WERI-Rb-1 (cell line): ENCODE measurements around the gene NET1.

Experiments
- DNase-seq: peaks from one replicate; pipeline ENCODE4 v3.0.0-alpha.2; 2020
- H3K27ac ChIP-seq: fragments of 250-450 bp; sonication (Bioruptor Pico); 2 replicates; pipeline ENCODE4 v1.5.1; 2020; ENCODE audit warnings: mild to moderate bottlenecking, moderate library complexity
- H3K27me3 ChIP-seq: fragments of 250-450 bp; sonication (Bioruptor Pico); 2 replicates; pipeline ENCODE4 v1.5.1; 2021; ENCODE audit warnings: mild to moderate bottlenecking, low read depth, moderate library complexity; ENCODE audit not compliant: insufficient read depth, severe bottlenecking
- H3K36me3 ChIP-seq: fragments of 250-450 bp; sonication (Bioruptor Pico); 2 replicates; pipeline ENCODE4 v1.5.1; 2020; ENCODE audit warnings: mild to moderate bottlenecking, moderate library complexity
- H3K4me3 ChIP-seq: 2 replicates; pipeline ENCODE4 v1.5.1; 2011; ENCODE audit warnings: low read depth, mild to moderate bottlenecking, control low read depth, low read length
- H3K9me3 ChIP-seq: fragments of 250-450 bp; sonication (Bioruptor Pico); 2 replicates; pipeline ENCODE4 v1.5.1; 2021; ENCODE audit warnings: mild to moderate bottlenecking, moderate library complexity; ENCODE audit not compliant: severe bottlenecking
- TF ChIP-seq, protein P1 (sequence below): IDR thresholded peaks from 2 replicates; pipeline ENCODE4 v1.5.1; 2011; ENCODE audit warnings: low read depth, mild to moderate bottlenecking, control low read depth, inconsistent platforms, low read length

The NET1 gene

DNA sequence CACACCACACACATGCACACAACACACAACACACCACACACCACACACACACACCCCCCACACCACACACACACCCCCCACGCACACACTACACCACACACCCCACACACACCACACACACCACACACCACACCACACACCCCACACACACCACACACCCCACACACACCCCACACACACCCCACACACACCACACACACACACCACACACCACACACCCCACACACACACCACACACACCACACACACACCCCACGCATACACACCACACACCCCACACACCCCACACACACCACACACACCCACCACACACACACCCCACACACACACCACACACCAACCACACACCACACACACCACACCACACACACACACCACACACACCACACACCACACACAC lies 31.2 kb upstream of the NET1 start:
- TF ChIP-seq, protein P1, sequence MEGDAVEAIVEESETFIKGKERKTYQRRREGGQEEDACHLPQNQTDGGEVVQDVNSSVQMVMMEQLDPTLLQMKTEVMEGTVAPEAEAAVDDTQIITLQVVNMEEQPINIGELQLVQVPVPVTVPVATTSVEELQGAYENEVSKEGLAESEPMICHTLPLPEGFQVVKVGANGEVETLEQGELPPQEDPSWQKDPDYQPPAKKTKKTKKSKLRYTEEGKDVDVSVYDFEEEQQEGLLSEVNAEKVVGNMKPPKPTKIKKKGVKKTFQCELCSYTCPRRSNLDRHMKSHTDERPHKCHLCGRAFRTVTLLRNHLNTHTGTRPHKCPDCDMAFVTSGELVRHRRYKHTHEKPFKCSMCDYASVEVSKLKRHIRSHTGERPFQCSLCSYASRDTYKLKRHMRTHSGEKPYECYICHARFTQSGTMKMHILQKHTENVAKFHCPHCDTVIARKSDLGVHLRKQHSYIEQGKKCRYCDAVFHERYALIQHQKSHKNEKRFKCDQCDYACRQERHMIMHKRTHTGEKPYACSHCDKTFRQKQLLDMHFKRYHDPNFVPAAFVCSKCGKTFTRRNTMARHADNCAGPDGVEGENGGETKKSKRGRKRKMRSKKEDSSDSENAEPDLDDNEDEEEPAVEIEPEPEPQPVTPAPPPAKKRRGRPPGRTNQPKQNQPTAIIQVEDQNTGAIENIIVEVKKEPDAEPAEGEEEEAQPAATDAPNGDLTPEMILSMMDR: no peak
- no peaks in the 10 kb centered on the region for H3K9me3 ChIP-seq
- no peak for DNase-seq

DNA sequence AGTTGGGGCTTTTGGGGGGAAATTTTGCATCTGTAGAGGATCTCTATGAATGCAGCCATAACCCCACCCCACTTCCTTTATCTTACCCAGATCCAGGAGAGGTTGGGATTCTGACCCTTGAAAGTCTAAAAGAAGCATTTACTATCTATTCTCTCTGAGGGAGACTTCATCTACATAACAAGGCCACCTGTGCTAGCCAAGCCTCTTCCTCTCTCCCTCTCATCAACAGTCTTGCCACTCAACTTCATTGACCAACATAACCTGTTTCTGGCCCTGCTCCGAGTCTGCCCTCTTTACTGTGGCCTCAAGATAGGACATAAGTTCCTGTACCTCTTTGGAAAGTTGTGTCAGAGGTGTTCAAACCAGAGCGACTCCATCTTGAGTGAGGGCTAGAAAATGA lies 27.1 kb upstream of the NET1 start:
- no peak for DNase-seq
- TF ChIP-seq, protein P1: no peak
- no peak overlapping the region for H3K4me3 ChIP-seq
- no peaks in the 10 kb centered on the region for H3K9me3 ChIP-seq
- H3K27ac ChIP-seq: no peak overlapping the region
- no peaks in the 10 kb centered on the region for H3K27me3 ChIP-seq
- H3K36me3 ChIP-seq: no peaks in the 10 kb centered on the region

More for the DNA sequence above, 31.2 kb upstream of the NET1 start:
- no peak overlapping the region for H3K27ac ChIP-seq
- H3K36me3 ChIP-seq: no peaks in the 10 kb centered on the region
- H3K27me3 ChIP-seq: peaks cover 7% of the 10 kb centered on the region
- no peak overlapping the region for H3K4me3 ChIP-seq

DNA sequence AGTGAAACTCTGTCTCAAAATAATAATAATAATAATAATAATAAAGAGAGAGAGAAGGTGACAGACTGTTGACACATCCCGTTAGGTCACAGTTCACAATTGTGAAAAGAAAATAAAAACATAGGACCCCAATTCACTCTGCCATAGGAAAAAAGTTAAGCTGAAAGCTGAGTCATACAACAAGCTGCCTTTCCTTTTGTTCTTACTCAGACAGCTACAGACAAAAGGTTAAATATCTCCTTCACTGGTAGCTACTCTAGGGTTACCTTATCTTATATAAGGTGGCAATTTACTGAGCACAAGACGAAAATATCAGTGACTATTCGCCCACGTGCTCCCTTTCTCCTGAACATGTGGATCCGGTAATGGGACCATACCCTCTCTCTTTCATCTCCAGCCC lies 25.2 kb upstream of the NET1 start:
- Histone ChIP-seq H3K27me3 (no peaks in the 10 kb centered on the region), H3K9me3 (no peaks in the 10 kb centered on the region), H3K36me3 (no peaks in the 10 kb centered on the region), H3K4me3 (no peak overlapping the region), H3K27ac (no peak overlapping the region)
- no peak for DNase-seq
- TF ChIP-seq, protein P1: no peak

DNA sequence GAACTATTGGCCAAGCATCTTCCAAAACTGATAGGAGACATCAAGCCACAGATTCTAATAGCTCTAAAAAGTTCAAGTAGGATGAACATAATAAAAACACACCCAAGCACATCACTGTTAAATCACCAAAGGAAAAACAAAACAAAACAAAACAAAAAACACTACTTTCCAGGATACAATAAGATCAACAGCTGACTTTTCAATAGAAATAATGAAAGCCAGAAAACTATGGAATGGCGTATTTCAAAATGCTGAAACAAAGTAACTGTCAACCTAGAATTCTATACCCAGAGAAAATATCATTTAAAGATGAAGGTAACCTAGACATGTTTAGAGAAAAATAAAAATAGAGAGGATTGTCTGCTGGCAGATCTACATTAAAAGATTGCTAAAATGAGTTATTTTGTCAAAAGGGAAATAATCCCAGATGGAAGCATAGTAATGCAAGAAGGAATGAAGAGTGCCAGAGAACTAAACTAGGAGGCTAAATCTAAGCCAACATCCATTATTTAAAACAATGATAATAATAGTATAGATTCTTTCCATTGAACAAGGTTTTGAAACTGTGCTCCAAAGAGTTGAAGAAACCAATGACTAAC lies 21.7 kb upstream of the NET1 start:
- no peak overlapping the region for H3K27ac ChIP-seq
- H3K9me3 ChIP-seq: no peaks in the 10 kb centered on the region
- H3K27me3 ChIP-seq: no peaks in the 10 kb centered on the region
- no peak for DNase-seq
- TF ChIP-seq, protein P1: no peak
- no peak overlapping the region for H3K4me3 ChIP-seq
- no peaks in the 10 kb centered on the region for H3K36me3 ChIP-seq

DNA sequence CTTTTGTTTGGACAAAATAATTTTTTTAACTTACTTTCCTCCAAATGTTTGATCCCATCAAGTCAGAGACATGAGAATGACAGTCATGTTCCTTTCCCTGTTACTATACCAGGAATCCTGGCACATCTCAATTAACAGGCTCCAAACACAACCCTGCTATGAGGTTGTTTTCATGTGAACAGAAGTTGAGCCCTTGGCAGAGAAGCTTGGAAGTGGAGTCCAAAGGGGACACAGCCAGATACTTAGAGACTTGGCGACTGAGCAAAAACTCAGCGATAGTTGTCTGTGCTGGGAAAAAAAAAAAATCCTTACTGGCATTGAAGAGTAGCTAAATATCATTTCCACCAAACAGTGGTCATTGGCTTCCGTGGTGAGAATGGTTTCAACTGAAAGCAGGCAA lies 20.6 kb upstream of the NET1 start:
- DNase-seq: no peak
- no peaks in the 10 kb centered on the region for H3K9me3 ChIP-seq
- H3K4me3 ChIP-seq: no peak overlapping the region
- TF ChIP-seq, protein P1: no peak
- H3K36me3 ChIP-seq: no peaks in the 10 kb centered on the region
- no peak overlapping the region for H3K27ac ChIP-seq
- H3K27me3 ChIP-seq: no peaks in the 10 kb centered on the region

DNA sequence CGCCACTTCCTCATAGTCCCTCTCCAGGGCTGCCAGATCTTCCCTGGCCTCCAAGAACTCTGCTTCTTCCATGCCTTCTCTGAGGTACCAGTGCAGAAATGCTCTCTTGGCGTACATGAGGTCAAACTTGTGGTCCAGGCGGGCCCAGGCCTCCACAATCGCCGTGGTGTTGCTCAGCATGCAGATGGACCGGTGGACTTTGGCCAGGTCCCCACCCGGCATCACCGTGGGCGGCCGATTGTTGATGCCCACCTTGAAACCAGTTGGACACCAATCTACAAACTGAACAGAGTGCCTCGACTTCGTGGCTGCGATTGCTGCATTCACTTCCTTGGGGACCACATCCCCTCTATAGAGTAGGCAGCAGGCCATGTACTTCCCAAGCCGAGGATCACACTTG lies 18.8 kb upstream of the NET1 start:
- no peak for DNase-seq
- no peak overlapping the region for H3K4me3 ChIP-seq
- H3K27me3 ChIP-seq: no peaks in the 10 kb centered on the region
- no peaks in the 10 kb centered on the region for H3K9me3 ChIP-seq
- TF ChIP-seq, protein P1: no peak
- H3K27ac ChIP-seq: no peak overlapping the region
- H3K36me3 ChIP-seq: no peaks in the 10 kb centered on the region
